Measurements from ENCODE around the gene NOP16.

NOP16 gene

GRCh38 chr5:176388003-176388443, 375 bp downstream of the NOP16 start:
- H3K4me3 ChIP-seq (ENCODE audit: control insufficient read depth, low read depth, low read length), result peak overlapping the region; percentile 98
- peak; percentile 19 for DNase-seq (ENCODE audit: low read depth)
- TF ChIP-seq, protein P1, sequence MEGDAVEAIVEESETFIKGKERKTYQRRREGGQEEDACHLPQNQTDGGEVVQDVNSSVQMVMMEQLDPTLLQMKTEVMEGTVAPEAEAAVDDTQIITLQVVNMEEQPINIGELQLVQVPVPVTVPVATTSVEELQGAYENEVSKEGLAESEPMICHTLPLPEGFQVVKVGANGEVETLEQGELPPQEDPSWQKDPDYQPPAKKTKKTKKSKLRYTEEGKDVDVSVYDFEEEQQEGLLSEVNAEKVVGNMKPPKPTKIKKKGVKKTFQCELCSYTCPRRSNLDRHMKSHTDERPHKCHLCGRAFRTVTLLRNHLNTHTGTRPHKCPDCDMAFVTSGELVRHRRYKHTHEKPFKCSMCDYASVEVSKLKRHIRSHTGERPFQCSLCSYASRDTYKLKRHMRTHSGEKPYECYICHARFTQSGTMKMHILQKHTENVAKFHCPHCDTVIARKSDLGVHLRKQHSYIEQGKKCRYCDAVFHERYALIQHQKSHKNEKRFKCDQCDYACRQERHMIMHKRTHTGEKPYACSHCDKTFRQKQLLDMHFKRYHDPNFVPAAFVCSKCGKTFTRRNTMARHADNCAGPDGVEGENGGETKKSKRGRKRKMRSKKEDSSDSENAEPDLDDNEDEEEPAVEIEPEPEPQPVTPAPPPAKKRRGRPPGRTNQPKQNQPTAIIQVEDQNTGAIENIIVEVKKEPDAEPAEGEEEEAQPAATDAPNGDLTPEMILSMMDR (conservative IDR thresholded peaks at IDR 0.05; ENCODE audit: control insufficient read depth, insufficient read depth, low read depth, low read length), result no peak

DNA sequence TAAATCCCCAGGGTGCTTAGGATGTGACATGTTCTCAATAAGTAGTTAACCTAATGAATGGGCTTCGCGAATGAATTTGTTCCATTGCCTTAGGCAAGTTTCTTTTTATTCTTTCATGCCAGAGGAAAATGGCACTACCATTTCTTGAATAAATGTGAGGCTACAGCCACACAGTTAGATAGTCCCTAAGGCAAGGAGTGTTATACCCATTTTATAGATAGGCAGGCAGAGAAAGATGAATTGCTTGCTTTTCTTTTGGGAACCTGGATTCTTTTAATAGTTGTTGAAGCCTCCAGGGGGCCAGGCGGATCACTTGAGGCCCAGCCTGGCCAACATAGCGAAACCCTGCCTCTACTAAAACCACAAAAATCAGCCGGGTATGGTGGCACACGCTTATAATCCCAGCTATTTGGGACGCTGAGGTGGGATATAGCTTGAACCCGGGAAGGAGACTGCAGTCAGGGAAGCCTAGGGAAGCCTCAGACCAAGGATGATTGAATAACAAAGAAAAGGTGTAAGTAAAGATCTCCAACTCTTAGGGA, 943 bp downstream of the NOP16 start:
- peak overlapping the region; percentile 98 for H3K4me3 ChIP-seq (ENCODE audit: control insufficient read depth, low read depth, low read length)
- DNase-seq (ENCODE audit: low read depth), result no peak
- TF ChIP-seq, protein P1 (conservative IDR thresholded peaks at IDR 0.05; ENCODE audit: control insufficient read depth, insufficient read depth, low read depth, low read length), result no peak

DNA sequence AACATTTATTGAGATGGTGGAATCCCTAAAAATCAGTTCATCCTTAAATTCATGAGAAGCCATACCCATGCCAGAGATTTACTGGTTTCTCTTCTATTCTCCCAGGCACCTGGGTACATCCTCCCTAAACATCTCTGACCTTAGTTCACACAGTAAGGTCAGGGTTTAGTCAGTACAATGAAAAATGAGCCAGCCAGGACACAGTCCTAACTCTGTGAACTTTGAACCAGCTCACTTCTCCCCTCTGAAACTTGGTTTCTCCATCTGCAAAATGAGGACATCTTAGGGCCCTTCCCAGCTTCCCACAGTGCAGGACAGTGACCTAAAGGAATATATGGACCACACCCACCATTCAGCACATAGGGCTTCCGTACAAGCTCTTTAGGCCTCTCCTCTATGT, 1.9 kb downstream of the NOP16 start:
- DNase-seq (ENCODE audit: low read depth), result no peak
- peak overlapping the region; percentile 98 for H3K4me3 ChIP-seq (ENCODE audit: control insufficient read depth, low read depth, low read length)
- TF ChIP-seq, protein P1 (conservative IDR thresholded peaks at IDR 0.05; ENCODE audit: control insufficient read depth, insufficient read depth, low read depth, low read length), result no peak

- TF ChIP-seq, protein P1 (conservative IDR thresholded peaks at IDR 0.05; ENCODE audit: control insufficient read depth, insufficient read depth, low read depth, low read length), result no peak
Measured at GRCh38 chr5:176384991-176385390, 3.4 kb downstream of the NOP16 start.

GRCh38 chr5:176384366-176384930, 4.0 kb downstream of the NOP16 start:
- no peak for DNase-seq (ENCODE audit: low read depth)
- TF ChIP-seq, protein P1 (conservative IDR thresholded peaks at IDR 0.05; ENCODE audit: control insufficient read depth, insufficient read depth, low read depth, low read length), result no peak
- no peak overlapping the region for H3K4me3 ChIP-seq (ENCODE audit: control insufficient read depth, low read depth, low read length)

More at GRCh38 chr5:176384991-176385390, 3.4 kb downstream of the NOP16 start:
- no peak for DNase-seq (ENCODE audit: low read depth)
- H3K4me3 ChIP-seq (ENCODE audit: control insufficient read depth, low read depth, low read length), result no peak overlapping the region

GRCh38 chr5:176383961-176384360, 4.4 kb downstream of the NOP16 start:
- no peak for DNase-seq (ENCODE audit: low read depth)
- no peak overlapping the region for H3K4me3 ChIP-seq (ENCODE audit: control insufficient read depth, low read depth, low read length)
- TF ChIP-seq, protein P1 (conservative IDR thresholded peaks at IDR 0.05; ENCODE audit: control insufficient read depth, insufficient read depth, low read depth, low read length), result no peak

Measured in fibroblast of mammary gland (primary cell).